SH-SY5Y (cell line): ENCODE measurements around the gene DPP10.

Source experiments
- GATA2 ChIP-seq: IDR thresholded peaks from 2 replicates; pipeline ENCODE4 v1.6.1; 2011; ENCODE audit warnings: mild to moderate bottlenecking, low read depth, low read length
- GATA3 ChIP-seq: IDR thresholded peaks from 2 replicates; pipeline ENCODE4 v1.6.1; 2011; ENCODE audit warnings: low read depth, mild to moderate bottlenecking, low read length, moderate library complexity

DNA sequence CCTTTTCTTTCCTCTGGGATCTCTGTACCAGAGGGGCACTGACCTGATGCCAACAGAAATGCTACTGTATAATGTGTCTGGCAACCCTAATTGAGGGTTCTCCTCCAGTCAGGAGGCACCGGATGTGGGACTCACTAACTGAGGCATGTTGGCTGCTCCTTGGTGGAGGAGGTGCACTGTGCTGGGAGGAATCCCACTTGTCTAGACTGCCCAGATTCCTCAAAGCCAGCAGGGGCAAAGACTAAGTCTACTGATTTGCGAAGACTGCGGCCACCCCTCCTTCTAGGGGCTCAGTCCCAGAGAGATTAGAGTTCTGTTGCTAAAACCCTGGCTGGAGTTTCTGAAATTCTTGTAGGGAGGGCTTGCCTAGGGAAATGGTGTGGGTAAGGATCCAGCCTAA is 1192.1 kb downstream of the DPP10 start:
- no peak for TF ChIP-seq GATA2
- TF ChIP-seq GATA3, result no peak
